CMK (cell line): Measurements from ENCODE around the gene BIVM.
"Not testable (repeated sequence)": the region's sequence is repeated elsewhere in the genome, so short reads cannot be mapped to it uniquely, and the experiment has no call there.

Source experiments
- DNase-seq: peaks from one replicate; pipeline ENCODE4 v3.0.0-alpha.2; 2010; ENCODE audit warnings: low read depth

Gene BIVM, protein sequence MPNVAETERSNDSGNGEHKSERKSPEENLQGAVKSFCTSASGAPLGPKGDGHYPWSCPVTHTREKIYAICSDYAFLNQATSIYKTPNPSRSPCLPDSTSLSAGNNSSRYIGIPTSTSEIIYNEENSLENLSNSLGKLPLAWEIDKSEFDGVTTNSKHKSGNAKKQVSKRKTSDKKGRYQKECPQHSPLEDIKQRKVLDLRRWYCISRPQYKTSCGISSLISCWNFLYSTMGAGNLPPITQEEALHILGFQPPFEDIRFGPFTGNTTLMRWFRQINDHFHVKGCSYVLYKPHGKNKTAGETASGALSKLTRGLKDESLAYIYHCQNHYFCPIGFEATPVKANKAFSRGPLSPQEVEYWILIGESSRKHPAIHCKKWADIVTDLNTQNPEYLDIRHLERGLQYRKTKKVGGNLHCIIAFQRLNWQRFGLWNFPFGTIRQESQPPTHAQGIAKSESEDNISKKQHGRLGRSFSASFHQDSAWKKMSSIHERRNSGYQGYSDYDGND

DNA sequence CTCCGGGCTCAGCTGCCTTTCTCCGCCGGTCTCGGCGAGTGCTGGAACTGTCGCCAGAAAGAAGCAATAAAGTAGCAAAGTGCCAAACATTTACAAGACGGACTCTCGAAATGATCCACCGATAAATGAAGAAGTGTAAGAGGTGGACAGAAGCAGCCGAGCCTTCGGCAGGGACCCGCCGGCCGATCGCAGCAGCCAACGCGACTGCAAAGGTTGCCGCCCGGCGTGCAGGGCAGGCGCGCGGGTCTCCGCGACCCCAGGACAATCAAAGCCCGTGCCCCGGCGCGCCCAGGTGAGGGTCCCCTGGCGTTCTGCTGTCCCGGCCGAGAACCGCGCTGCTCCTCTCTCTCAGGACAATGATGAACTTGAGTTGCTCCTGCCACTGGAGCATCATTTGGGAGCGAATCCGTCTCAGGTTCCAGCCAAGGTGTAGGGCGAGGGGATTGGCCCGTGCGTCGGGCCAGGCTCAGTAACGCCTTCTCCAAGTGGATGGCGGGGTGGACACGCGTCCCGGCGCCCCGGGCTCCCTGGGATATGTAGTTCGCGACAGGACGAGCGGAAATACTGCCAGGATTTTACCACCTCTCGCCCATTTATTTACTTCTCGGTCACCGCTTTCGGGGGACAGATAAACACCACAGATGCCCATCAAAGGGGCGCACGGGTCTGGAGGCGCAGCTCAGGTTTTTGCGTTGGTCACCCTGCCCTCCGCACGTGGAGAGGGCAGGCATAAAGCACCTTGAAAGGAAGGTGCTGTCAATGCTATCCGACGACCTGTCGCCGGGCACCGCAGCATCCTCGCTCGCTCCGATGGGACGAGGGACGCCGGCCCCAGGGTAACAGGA, at the start of gene BIVM, which contains the start of gene POGLUT2:
Gene BIVM, plus strand, starts transcription at position 539 of the 845 bp plus-strand sequence. CDS start 8,149 bp downstream, outside the sequence.
Gene POGLUT2, minus strand, starts transcription at position 396 of the 845 bp plus-strand sequence. Its CDS starts 306 bp downstream, at position 90.
- DNase-seq = peak; percentile 60

DNA sequence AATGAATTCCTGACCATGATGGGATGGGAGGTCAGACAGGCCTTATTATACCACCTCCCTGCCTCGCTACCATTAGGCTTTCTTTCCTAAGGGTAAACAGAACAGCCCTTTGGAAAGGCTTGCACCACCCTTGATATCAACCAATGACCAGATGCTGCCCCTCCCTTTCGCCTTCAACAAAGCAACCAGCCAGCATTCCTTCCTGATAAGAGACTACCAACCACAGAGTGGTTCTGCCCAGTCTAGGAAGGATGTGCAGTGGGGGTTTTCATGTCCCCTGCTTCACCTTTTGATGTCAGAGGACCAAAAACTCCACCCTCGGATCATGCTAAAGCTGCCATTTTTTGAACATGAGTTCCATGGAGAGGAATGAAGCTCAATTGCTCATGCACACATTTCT, 47.0 kb upstream of the BIVM start:
- DNase-seq = peak; percentile 50

DNA sequence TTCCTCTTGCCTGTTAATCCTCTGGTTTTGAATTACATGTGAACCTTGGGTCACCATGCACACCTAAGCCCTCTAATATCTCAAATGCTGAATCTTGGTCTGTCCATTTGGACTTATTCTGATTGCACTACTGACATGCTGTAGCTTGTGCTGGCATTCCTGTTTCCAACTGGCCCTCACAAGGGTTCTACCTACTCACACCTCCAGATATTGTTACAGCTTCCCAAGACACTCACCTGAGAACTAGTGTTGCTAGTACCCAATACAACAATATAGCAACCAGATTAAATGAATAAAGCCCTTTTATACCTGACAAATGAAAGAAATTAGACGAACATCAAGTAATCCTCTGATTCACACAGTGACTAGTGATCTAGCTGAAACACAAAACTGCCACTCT, 41.9 kb upstream of the BIVM start:
- DNase-seq = no peak

DNA sequence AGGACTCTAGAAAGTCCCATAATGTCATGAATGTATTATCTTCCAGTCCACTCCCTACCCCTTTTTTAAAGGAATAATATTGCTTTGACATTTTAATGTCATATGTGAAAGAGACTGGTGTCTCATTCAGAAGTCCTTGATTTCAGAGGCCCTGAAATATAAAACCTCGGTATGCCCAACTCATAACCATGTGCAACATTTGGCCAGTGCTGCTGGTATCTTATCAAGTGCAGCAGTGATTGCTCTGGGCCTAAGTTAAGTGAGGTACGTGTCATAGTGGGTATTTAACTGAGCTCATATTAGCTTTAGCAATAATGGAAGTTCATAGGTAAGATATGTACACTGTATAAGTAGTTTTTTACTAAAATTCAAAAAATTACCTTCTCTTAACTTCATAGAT, 40.1 kb upstream of the BIVM start:
- no peak for DNase-seq

DNA sequence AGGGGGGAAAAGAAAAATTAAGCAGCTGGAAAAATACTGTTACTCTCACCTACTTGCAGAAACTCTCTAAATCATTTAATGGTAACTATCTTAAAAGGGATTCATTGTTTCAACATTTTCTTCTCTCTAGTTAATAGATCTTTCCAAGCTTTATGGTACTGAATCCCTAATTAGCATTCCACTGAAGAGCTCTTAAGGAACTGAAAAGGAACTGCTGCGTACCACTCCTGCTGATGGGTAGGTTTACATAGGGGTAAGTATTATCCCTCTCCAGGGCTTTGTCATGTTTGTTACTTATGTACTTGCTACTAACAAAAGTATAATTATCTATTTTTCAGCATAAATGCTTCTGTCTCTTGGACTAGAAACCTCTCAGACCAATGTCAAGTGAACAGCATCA, 37.8 kb upstream of the BIVM start:
- no peak for DNase-seq

DNA sequence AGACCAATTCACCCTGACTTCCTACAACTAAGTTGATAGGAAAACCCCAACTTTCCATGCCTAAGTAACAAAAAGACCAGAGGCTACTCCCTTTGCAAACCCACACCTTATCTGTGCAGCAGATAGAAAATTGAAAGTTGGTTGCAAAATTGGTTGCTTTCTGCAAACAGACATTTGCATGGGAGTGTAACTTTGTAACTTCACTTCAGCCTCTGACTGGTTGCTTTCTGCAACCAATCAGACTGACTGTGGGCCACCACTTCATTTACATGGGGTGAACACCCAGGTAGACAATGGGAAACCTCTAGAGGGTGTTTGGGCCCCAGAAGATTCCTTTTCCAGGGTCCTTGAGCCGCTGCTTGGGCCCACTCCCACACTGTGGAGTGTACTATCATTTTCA, 35.2 kb upstream of the BIVM start:
- DNase-seq = no peak

DNA sequence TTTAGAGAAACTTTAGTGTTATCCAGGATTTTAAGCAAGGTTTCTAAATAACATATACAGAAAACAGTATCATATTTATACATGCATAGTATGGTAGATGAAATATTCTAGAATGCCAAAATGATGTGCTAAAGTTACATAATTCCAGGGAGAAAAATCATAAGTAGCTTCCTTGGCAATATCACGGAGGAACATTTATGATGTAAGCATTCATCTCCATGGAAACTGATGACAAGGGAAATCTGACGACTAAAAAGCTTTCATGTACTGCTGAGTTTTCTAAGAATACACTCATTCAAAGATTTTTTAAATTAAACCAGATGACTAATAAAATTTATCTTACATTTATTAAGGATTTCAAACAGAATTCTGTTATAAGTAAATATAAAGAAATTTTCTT, 30.0 kb upstream of the BIVM start:
- no peak for DNase-seq

DNA sequence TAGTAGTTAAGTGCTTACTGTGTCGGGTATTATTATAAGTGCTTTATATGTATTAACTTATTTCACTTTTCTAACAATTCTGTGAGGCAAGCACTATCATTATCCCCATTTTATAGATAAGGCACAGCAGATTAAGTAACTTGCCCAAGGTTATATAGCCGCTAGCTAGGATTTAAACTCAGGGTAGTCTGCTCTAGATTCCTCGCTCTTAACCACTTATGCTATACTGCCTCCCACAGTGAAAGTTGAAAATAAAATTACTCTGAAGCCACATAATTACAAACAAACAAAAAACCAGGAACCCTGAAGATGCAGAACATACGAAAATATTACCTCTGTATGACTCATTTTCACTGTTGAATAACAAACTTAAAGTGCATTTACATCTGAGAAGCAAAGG, 29.2 kb upstream of the BIVM start:
- DNase-seq = no peak

DNA sequence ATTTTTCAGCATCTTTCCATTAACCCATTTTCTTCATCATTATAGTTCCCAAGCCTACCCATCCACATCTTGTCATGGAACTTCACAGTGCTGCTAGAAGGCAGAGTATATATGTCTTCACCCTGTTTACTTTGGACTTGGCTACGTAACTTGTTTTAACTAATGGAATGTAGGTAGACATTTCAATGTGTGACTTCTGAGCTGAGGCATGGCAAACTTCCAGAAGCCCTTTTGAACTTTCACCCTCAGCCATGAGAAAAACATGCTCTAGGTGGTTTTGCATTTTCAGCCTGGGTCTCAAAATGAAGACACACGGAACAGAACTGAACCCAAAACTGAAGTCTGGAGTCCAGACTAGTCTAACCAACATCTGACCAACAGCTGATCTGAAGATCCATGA, 28.5 kb upstream of the BIVM start:
- DNase-seq = no peak

DNA sequence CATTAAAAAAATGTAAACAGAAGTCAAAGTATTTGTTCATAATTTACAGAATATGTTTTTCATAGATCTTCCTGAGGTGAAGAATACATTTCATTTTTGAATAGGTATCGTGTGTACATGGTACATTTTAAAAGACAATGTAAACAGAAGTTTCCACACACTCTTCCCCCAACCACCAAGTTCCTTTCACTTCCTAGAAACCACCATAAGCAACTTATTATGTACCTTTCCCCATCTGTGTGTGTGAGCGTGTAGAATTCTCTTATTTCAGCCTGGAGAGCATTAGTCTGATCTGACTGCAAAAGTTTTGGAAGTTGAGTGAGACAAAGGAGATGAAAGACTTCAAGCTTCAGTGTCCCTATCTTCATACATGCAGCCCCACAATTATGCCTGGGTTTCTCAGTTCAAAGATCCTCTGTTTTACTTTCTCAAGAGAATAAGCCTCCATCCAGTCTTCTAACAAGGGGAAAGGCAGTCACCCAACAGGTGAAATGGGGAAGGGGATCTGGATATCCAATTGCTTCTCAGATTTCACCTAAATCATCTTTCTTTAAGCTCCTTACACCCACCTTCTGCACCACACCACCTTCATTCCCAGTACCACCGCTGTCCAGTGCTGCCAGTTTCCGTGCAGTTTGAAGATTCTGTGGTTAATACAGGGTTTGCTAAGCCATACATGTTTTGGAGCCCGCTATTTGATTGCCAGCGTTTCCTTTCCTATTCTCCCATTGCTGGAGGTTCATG, 27.4 kb upstream of the BIVM start:
- no peak for DNase-seq

DNA sequence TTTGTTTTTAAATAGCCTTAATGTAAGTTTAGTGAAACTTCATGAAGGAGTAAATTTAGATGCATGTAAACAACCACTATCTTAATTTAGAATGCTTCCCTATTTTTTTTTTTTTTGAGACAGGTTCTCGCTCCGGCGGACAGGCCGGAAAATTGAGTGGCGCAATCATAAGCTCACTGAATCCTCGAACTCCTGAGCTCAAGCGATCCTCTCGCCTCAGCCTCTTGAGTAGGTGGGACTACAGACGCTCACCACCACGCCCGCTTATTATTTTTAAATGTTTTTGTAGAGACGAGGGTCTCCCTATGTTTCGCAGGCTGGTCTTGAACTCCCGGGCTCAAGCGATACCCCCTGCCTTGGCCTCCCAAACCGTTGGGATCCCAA, 26.9 kb upstream of the BIVM start:
- DNase-seq = no peak

DNA sequence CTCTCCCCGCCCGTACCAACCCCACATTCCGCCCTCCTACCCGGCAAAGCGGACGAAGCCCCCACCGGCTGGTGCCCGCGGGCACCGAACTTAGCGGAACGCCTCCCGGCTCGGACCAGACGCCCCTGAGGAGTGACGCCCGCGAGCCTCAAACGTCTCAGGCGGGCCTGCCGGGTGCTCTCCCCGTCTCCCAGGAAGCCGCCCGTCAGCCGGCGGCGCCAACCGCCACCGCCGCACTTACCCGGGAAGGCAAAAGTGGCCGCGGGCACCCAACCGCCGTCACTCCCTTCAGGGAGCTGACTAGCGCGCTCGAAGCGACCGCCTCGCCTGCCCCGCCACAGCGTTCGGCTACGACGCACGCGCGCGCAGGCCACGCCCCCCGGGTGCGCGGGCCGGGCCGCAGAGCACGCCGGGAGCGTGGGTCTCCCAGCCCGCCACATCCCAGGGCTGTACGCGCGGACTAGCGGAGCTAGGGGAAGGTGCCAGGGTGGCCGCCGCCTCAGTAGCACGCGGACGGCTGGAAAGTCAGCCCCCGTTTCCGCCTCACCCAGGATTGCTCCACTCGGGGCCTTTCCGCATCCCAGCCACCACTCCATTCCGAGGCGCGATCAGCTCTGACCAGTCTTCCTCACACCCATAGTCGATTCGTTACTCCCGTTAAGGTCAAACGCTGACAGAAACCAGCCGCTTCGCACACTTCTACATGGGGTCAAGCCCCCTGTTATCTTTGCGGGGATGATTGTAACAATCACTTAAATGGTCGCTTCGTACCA, 25.3 kb upstream of the BIVM start, which contains the start of gene TEX30:
Gene TEX30, minus strand, starts transcription at position 346 of the 773 bp plus-strand sequence. CDS start 3,760 bp downstream, outside the sequence.
- peak; percentile 62 for DNase-seq

DNA sequence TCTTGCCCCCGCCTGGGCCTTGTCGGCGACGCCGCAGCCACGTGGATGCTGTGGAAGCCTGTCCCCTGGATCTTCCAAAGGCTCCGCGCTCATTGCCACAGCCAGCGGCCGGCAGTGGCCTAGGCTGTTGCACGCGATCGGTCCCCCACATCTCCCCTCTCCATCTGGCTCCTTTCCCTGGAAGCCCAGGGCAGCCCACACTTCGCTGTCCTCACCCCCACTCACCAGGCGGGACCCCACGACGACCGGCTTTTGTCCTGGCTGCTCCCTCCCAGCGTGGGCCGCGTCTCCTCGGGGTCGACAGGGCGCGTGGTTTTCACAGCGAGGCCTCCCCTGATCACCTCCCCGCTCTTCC, 24.7 kb upstream of the BIVM start:
- DNase-seq = no peak

DNA sequence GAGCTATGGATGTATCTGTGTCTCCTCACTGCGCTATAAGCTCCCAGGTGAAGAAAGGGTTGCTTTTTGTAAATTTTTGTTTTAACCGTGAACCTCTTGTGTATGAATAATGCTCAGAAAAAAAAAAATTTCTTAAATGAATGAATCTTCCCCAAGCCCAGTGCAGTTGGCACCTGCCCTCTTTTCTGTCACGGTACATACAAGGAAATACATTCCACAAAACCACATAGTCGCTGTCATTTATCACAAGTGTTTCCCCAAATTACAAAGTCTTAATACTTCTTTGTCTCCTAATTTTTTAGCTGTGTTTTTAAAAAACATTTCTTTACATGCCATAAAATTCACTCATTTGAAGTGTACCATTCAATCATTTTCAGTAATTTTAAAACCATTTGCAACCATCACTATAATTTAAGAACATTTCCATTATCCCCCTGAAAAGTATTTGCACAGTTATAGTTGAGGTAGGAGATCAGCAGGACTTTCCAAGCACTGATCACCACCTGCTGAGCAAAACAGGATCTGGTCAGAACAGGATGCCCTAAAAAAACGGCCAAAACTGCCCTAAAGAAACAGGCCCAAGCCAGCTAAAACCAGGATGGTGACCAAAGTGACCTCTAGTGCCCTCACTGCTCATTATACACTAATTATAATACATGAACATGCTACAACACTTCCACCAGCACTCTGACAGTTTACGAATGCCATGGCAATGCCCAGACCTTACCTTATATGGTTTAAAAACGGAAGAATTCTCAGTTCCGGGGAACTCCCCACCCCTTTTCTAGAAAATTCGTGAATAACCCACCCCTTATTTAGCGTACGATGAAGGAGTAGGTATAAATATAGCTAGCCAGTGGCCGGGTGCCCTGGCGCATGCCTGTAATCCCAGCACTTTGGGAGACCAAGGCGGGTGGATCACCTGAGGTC, 24.1 kb upstream of the BIVM start:
- peak; percentile 51 for DNase-seq

DNA sequence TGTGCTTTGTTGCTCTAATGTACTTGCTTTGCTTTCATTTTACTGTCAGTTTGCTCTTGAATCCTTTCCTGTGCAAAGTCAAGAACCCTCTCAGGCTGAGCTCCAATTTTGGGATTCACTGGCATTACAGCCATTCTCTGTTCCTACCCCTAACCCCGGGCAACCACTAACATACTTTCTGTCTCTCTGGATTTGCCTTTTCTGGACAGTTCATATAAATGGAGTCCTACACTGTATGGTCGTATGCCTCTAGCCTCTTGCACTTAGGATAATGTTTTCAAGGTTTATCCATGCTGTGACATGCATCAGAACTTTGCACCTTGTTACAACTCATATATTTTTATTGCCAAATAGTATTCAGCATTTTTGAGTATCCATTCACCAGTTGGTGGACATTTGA, 22.6 kb upstream of the BIVM start:
- no peak for DNase-seq

DNA sequence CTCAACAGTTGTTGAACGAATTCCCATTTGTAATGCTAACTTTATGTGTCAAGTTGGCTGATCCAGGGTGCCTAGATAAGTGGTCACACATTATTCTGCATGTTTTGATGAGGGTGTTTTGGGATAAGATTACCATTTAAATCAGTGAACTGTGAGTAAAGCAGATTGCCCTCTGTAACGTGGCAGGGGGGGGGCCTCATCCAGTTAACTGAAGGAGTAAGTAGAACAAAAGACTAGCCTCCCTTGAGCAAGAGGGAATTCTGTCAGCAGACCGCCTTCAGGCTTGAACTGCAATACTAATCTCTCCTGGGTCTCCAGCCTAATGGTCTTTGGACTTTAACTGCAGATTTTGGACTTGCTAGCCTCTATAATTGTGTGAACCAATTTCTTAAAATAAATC, 21.2 kb upstream of the BIVM start:
- no peak for DNase-seq

DNA sequence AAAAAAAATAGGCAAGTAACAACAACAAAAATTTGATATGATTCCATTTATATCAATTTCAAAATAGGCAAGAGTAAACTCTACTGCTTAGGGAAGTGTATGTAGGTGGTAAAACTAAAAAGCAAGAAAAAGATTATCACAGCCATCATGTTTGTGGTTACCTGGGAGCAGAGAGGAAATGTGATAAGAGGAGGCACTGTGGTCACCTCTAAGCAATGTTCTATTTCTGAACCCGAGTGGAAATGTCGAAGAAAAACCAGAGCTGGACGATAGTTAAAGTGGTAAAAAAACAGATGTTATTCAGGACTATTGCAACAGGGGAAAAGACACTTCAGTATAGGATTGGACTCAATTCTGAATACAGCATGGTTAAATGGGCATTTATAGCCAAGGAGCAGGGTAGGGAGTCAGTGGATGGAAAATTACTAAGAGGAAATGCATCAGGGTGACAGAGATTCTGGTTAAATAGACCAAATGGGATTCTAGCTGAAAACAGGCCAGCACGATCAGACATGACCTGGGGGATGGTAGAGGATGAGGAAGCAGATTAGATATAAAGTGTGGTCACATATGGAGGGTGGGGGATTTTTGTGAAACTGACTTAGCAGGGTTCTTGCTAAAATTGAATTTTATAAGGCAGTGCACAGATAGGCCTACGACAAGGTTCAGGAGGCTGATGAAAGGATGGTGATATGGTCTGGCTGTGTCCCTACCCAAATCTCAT, 19.3 kb upstream of the BIVM start:
- DNase-seq = peak; percentile 83

DNA sequence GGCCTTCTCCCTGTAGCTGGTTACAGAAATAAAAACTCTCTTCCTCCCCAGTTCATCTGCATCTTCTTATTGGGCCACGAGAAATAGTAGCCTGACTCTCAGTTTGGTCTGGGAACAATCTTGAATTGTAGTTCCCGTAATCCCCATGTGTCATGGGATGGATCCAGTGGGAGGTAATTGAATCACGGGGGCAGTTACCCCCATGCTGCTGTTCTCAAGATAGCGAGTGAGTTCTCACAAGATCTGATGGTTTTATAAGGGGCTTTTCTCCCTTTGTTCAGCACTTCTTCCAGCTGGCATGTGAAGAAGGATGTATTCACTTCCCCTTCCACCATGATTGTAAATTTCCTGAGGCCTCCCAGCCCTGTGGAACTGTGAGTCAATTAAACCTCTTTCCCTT, 18.3 kb upstream of the BIVM start:
- not testable (repeated sequence) for DNase-seq

DNA sequence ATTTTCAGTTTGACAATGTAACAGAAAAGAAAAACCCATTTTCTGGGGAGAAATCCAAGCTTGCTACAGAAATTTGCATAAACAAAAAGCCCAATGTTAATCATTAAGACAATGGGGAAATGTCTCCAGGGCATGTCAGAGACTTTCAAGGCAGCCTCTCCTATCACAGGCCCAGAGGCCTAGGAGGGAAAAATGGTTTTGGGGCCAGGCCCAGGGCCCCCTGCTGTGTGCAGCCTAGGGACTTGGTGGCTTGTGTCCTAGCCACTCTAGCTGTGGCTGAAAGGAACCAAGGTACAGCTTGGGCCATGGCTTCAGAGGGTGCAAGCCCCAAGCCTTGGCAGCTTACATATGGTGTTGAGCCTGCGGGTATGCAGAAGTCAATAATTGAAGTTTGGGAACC, 17.3 kb upstream of the BIVM start:
- no peak for DNase-seq

DNA sequence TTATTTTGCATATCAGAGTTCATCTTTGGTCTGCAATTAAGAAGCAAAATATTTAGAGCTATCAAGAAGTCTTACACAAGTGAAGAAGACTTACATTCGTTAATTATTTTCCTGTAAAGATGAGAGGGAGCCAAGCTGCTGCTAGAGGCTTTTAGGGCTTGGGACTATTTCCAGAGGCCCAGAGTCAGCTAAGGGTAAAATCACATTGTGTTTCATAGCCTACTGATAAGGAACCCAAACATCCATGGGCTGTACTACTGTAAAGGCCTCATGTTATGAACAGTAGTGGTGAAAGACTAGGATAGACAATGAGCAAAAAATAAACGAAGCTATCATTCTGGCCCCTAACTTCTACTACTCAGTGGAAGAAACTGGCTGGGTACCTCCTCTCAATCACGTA, 14.4 kb upstream of the BIVM start:
- DNase-seq = no peak
